ENCODE measurements around the gene ITGAD. TPM values are rescaled to one million over a fixed set of nuclear protein-coding genes. Genes with fewer than 3 reads are reported as not detected.

The ITGAD gene
- total and polyA plus RNA-seq, 2 of the 8 experiments (the other 6 are each of a cell fraction or from before 2014, with no cell fraction given) = 0.06 TPM; not detected in 1

DNA sequence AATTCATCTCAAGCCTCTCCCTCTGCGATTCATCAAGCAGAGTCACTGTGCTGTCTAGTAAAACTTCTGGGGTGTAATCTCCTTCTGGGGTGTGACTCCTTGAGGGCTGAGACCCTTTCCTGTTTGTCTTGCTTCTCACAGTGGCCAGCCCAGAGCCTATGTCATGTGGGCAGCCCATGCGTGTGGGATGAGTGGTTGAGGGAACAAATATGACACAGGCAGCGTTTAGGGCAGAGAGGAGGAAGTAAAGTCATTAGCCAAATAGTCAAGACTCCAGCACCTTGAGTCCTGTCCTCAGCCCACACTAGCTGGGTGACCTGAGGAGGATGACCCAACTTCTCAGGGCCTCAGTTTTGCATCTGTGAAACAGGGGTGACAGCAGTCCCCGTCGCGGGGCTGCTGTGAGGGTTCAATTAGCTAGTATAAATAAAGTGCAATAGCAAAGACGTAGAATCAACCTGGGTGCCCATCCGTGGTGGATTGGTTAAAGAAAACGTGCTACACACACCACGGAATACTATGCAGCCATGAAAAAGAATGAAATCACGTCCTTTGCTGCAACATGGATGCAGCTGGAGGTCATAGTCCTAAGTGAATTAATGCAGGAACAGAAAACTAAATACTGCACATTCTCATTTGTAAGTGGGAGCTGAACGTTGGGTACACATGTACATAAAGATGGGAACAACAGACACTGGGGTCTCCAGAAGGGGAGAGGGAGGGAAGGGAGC is 42.7 kb upstream of the ITGAD start:
- Histone ChIP-seq H3K9me3 (ENCODE audit: insufficient read depth in 2 of 2, low read depth in 1 of 2, low read length in 1 of 2) (no peaks in the 10 kb centered on the region), H4K91ac (replicated peaks; ENCODE audit: insufficient read length, low read length) (no peak overlapping the region), H2BK5ac (ENCODE audit: low read depth, low read length) (no peak overlapping the region), H3K18ac (ENCODE audit: extremely low read depth, low read length) (no peak overlapping the region), H3K27ac (ENCODE audit: low read depth, low read length) (no peak overlapping the region), H2AK5ac (ENCODE audit: low read depth, low read length) (no peak overlapping the region), H2BK12ac (ENCODE audit: low read depth, low read length) (no peak overlapping the region), H3K14ac (ENCODE audit: insufficient read length) (no peak overlapping the region), H4K8ac (ENCODE audit: extremely low read depth, insufficient read depth, low read length) (no peak overlapping the region), H2BK20ac (ENCODE audit: low read length) (no peak overlapping the region), H2AFZ (ENCODE audit: low read length) (no peak overlapping the region), H3K36me3 (ENCODE audit: control insufficient read depth in 2 of 4, insufficient read depth in 4 of 4, low read length in 3 of 4) (no peaks in the 10 kb centered on the region), H3K4ac (replicated peaks; ENCODE audit: insufficient read length, low read depth, low read length) (no peak overlapping the region), H4K5ac (ENCODE audit: insufficient read length, low read depth, low read length) (no peak overlapping the region), H3K79me1 (ENCODE audit: low read depth, low read length) (no peaks in the 10 kb centered on the region), H3K4me2 (ENCODE audit: insufficient read depth in 1 of 2, low read depth in 2 of 2, low read length in 2 of 2) (no peak overlapping the region), H3K9ac (replicated peaks in 1 of 4; ENCODE audit: extremely low read depth in 1 of 4, low read depth in 3 of 4, low read length in 3 of 4) (no peak overlapping the region), H3K4me3 (ENCODE audit: extremely low read depth in 1 of 4, insufficient read depth in 2 of 4, low read depth in 3 of 4, low read length in 4 of 4) (no peak overlapping the region), H3K23ac (ENCODE audit: insufficient read length) (no peak overlapping the region), H3K27me3 (replicated peaks in 1 of 4; ENCODE audit: control insufficient read depth in 3 of 4, extremely low read depth in 1 of 4, insufficient read depth in 3 of 4, low read length in 3 of 4) (no peaks in the 10 kb centered on the region), H2BK120ac (replicated peaks; ENCODE audit: low read depth, low read length) (no peak overlapping the region), H3K4me1 (replicated peaks in 1 of 4; ENCODE audit: control insufficient read depth in 3 of 4, insufficient read depth in 4 of 4, low read length in 3 of 4) (0 out of 7 replicates have a peak, but pooled peaks cover 0 to 4% (median 1%) of the 10 kb centered on the region in 4 experiments), H4K20me1 (replicated peaks in 1 of 2; ENCODE audit: control insufficient read depth in 1 of 2, insufficient read depth in 2 of 2, low read length in 2 of 2) (no peaks in the 10 kb centered on the region), H2BK15ac (ENCODE audit: low read length) (no peak overlapping the region), H3K56ac (replicated peaks; ENCODE audit: insufficient read length, low read depth, low read length) (no peak overlapping the region), H3K23me2 (ENCODE audit: low read depth, low read length) (peaks cover 1% of the 10 kb centered on the region; the same call in 1 of the 2 replicates), H3K79me2 (ENCODE audit: control insufficient read depth in 1 of 2, insufficient read depth in 2 of 2, low read length in 2 of 2) (no peaks in the 10 kb centered on the region)
- no peak for DNase-seq (ENCODE audit: low read depth in 1 of 2, low spot score in 2 of 2)
- POLR2A ChIA-PET (ENCODE audit: partially characterized antibody) = no interaction called here
- TF ChIP-seq KDM1A (IDR thresholded peaks at IDR 0.05; ENCODE audit: borderline replicate concordance, low read length) (peak; percentile 65; the same call in 1 of the 2 replicates), CBX5 (IDR thresholded peaks at IDR 0.05; ENCODE audit: low read depth, low read length) (no peak)
- CTCF ChIA-PET (ENCODE audit: partially characterized antibody) = no interaction called here
- FAIRE-seq = no peak
- 82% methylated on average over 12 of the region's 12 CpGs; no CpG with 5 or more reads in 1 of the 2 experiments for WGBS, 2 experiments (ENCODE audit: extremely low coverage in 1 of 2, insufficient coverage in 1 of 2, insufficient read length in 1 of 2, insufficient replicate concordance in 2 of 2, low coverage in 1 of 2, low lambda C conversion rate in 2 of 2, missing lambda C conversion rate in 1 of 2)

Data from H1 (cell line).